Lower leg skin (tissue), 4 donors: ENCODE results near the gene ROBO1. TPM values are rescaled to one million over a fixed set of nuclear protein-coding genes. Genes with fewer than 3 reads are reported as not detected.
A peak's percentile ranks its signal among the peaks of the same experiment; 100 is the strongest.

ENCODE experiments used
- DNase-seq, 2 donors: peaks; one replicate each; pipeline ENCODE4 v3.0.0-alpha.2; 2019; ENCODE audit warnings: low spot score in 2 of 2
- H3K4me3 ChIP-seq: fragments of 200-600 bp; sonication (generic); 2 replicates; pipeline ENCODE4 v1.5.1; 2017; ENCODE audit warnings: mild to moderate bottlenecking, low read depth; ENCODE audit not compliant: poor library complexity, severe bottlenecking
- POLR2A ChIP-seq, 2 donors: fragments of 450-650 bp; IDR thresholded peaks; one replicate each; pipeline ENCODE4 v1.6.1; 2016 to 2017; ENCODE audit warnings: antibody characterized with exemption in 2 of 2, mild to moderate bottlenecking in 1 of 2, moderate library complexity in 1 of 2
- WGBS, 2 donors: methylation state at CpG; one replicate each; pipeline ENCODE4 v1.1.5; 2018; 5-methylcytosine and 5-hydroxymethylcytosine counted together
- intact Hi-C: fragments of 100-400 bp; cut with DNase I; formaldehyde crosslinking; loops from one replicate; pipeline ENCODE4 v1.15.0; 2023; ENCODE audit warnings: low total_unique reads
- total RNA-seq, 4 donors: library from RNA; depleted of rRNA; stranded (reverse); fragments of >200 nt; gene quantifications; one replicate each; pipeline ENCODE4 v1.1.0, GENCODE V29; 2016
- TF ChIP-seq, protein P1 (sequence below), 3 donors: fragments of 450-650 bp; IDR thresholded peaks; one replicate each; pipeline ENCODE4 v1.5.1; 2016; ENCODE audit warnings: antibody characterized with exemption in 3 of 3, mild to moderate bottlenecking in 3 of 3, moderate library complexity in 2 of 3

The ROBO1 gene
- total RNA-seq, 4 donors from 2014 or later, result 26.3 to 60.0 (median 51.0) TPM

- H3K4me3 ChIP-seq, result no peak overlapping the region
- DNase-seq, result no peak
- 35 to 58% methylated on average over 2 of the region's 2 CpGs for WGBS, 2 donors
- TF ChIP-seq, protein P1, sequence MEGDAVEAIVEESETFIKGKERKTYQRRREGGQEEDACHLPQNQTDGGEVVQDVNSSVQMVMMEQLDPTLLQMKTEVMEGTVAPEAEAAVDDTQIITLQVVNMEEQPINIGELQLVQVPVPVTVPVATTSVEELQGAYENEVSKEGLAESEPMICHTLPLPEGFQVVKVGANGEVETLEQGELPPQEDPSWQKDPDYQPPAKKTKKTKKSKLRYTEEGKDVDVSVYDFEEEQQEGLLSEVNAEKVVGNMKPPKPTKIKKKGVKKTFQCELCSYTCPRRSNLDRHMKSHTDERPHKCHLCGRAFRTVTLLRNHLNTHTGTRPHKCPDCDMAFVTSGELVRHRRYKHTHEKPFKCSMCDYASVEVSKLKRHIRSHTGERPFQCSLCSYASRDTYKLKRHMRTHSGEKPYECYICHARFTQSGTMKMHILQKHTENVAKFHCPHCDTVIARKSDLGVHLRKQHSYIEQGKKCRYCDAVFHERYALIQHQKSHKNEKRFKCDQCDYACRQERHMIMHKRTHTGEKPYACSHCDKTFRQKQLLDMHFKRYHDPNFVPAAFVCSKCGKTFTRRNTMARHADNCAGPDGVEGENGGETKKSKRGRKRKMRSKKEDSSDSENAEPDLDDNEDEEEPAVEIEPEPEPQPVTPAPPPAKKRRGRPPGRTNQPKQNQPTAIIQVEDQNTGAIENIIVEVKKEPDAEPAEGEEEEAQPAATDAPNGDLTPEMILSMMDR (IDR thresholded peaks at IDR 0.05), result no peak
- TF ChIP-seq POLR2A (IDR thresholded peaks at IDR 0.05), result no peak
- intact Hi-C loops, result no loop called here
These were observed 163.1 kb downstream of the ROBO1 start for GRCh38 chr3:79604681-79605080.

DNA sequence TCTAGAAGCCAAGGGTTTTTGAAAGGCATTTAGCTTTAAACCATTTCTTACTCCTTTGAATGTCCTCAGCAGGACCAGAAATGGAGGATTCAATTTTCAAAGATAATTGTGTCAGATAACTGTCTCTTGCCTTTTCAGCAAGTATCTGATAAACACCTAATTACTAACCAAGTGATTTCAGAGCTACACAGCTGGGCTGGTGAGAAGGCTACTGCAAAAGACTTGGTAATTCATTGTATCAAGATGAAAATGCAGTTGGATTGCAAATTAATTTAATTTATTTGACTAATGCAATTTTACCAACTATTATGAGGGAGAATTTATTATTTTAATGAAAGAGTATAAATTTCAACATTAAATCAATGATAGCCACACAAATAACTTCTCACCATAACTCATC, 165.4 kb downstream of the ROBO1 start:
- no peak for DNase-seq
- H3K4me3 ChIP-seq, result no peak overlapping the region
- intact Hi-C loops, result no loop called here
- no peak for TF ChIP-seq POLR2A (IDR thresholded peaks at IDR 0.05)
- TF ChIP-seq, protein P1 (IDR thresholded peaks at IDR 0.05), result no peak

DNA sequence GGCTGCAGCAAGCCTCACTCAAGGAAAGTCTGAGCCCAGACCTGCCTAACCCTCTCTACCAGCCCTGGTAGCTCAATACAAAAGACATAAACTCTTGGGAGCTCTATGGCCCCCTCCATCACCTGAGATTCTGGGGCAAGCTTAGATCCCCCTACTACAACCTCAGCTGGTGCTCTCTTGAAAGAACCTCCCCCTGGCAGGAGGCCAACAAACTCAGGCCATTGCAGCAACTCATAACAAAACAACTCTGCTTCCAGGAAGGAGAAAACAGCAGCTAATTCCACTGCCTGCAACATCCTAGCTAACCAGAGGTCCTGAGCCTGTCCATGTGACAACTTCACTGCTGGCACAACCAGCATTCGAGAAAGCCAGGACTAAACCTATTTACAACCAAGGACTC, 169.2 kb downstream of the ROBO1 start:
- no peak for TF ChIP-seq POLR2A (IDR thresholded peaks at IDR 0.05)
- TF ChIP-seq, protein P1 (IDR thresholded peaks at IDR 0.05), result no peak
- intact Hi-C loops, result no loop called here
- WGBS, 2 donors, result 56 to 85% methylated on average over 1 of the region's 1 CpG
- peak overlapping the region; percentile 3 for H3K4me3 ChIP-seq
- no peak for DNase-seq

DNA sequence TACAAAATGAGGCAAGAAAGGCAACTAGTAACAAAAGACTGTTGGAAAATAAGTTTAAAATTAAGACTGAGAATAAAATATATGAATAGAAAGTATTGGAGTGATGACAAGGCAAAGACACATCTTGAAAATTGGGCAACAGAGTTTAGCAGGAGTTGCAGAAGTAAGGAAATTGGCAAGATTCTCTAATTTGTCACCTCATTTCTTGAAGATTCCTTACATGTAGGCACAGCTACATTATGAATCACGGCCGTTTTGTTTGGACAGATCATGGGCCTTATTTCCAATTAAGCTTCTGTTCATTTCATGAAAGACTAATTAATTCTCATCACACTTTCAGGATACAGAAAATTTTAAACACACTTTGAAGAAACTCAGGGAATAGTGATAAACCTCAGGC, 170.1 kb downstream of the ROBO1 start:
- 47 to 55% methylated on average over 2 of the region's 2 CpGs for WGBS, 2 donors
- TF ChIP-seq, protein P1 (IDR thresholded peaks at IDR 0.05), result no peak
- TF ChIP-seq POLR2A (IDR thresholded peaks at IDR 0.05), result no peak
- intact Hi-C loops, result no loop called here
- H3K4me3 ChIP-seq, result no peak overlapping the region
- no peak for DNase-seq

DNA sequence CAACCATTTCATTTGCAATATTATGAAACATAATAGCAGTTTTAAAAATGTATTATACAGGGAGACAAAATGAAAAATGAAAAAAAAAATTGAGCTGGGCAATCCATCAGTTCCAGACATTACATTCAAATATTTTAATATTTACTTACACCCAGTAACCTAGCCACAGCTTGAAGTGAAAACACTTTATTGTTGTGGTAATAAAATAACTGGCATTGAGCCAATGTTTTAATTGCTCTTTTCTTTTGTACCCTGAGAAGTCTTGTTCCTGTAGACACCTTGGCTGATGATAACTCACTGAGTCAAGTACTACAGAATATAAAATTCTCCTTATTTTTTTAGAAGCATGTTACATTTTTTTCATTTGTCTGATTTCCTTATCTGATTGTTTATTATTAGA, 180.6 kb downstream of the ROBO1 start:
- no peak for DNase-seq
- no peak for TF ChIP-seq POLR2A (IDR thresholded peaks at IDR 0.05)
- TF ChIP-seq, protein P1 (IDR thresholded peaks at IDR 0.05), result no peak
- H3K4me3 ChIP-seq, result no peak overlapping the region
- intact Hi-C loops, result no loop called here

GRCh38 chr3:79586232-79586631, 181.6 kb downstream of the ROBO1 start:
- DNase-seq, result no peak
- intact Hi-C loops, result no loop called here
- no peak for TF ChIP-seq POLR2A (IDR thresholded peaks at IDR 0.05)
- TF ChIP-seq, protein P1 (IDR thresholded peaks at IDR 0.05), result no peak
- H3K4me3 ChIP-seq, result no peak overlapping the region
